ENCODE data around the gene KLHDC8A. TPM values are rescaled to one million over a fixed set of nuclear protein-coding genes. Genes with fewer than 3 reads are reported as not detected.
A peak's percentile ranks its signal among the peaks of the same experiment; 100 is the strongest.

Gene KLHDC8A
- total RNA-seq, 2 donors from 2014 or later, result 0.38 to 0.53 TPM

DNA sequence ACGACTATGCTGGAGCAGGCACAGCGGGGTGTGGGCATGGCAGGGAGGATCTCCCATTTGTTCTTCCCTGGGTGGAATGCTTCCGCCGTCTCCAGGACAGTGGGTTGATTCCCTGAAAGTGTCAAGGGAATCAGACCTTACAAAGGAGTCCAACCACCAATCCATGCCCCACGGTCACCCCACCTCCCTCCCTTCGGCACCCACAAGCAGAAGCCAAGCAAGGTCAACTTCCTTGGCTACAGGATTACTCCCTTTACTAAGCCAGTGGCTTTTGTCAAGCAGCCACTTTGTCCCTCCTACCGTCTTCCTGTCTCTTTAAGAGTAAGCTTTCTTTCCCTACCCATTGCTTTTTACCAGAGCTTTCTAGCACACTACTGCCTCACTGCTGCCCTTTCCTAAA, 19.2 kb downstream of the KLHDC8A start:
- no peaks in the 10 kb centered on the region for H3K36me3 Mint-ChIP-seq (ENCODE audit: low read depth)
- TF ChIP-seq, protein P1, sequence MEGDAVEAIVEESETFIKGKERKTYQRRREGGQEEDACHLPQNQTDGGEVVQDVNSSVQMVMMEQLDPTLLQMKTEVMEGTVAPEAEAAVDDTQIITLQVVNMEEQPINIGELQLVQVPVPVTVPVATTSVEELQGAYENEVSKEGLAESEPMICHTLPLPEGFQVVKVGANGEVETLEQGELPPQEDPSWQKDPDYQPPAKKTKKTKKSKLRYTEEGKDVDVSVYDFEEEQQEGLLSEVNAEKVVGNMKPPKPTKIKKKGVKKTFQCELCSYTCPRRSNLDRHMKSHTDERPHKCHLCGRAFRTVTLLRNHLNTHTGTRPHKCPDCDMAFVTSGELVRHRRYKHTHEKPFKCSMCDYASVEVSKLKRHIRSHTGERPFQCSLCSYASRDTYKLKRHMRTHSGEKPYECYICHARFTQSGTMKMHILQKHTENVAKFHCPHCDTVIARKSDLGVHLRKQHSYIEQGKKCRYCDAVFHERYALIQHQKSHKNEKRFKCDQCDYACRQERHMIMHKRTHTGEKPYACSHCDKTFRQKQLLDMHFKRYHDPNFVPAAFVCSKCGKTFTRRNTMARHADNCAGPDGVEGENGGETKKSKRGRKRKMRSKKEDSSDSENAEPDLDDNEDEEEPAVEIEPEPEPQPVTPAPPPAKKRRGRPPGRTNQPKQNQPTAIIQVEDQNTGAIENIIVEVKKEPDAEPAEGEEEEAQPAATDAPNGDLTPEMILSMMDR (conservative IDR thresholded peaks at IDR 0.05), result no peak
- H3K27ac ChIP-seq (ENCODE audit: low read depth, low read length), result no peak overlapping the region
- no peak overlapping the region for H3K27ac Mint-ChIP-seq
- no peak for DNase-seq
- no peak overlapping the region for H3K4me3 ChIP-seq (ENCODE audit: low read length)
- H3K4me1 ChIP-seq (ENCODE audit: control insufficient read depth, insufficient read depth, low read length), result no peaks in the 10 kb centered on the region
- H3K4me1 Mint-ChIP-seq, result peaks cover 9% of the 10 kb centered on the region
- no peaks in the 10 kb centered on the region for H3K36me3 ChIP-seq (ENCODE audit: control insufficient read depth, insufficient read depth, low read length)
- H3K27me3 Mint-ChIP-seq (ENCODE audit: insufficient read depth), result peaks cover 28% of the 10 kb centered on the region
- H3K9ac ChIP-seq (ENCODE audit: extremely low read depth, low read length, poor library complexity, severe bottlenecking), result no peak overlapping the region
- H3K4me3 Mint-ChIP-seq, result no peak overlapping the region
- peaks cover 7% of the 10 kb centered on the region for H3K27me3 ChIP-seq (ENCODE audit: control insufficient read depth, insufficient read depth, low read length, poor library complexity, severe bottlenecking)
- 62 to 74% methylated on average over 3 to 7 of the region's 7 CpGs for WGBS, 2 experiments (ENCODE audit: insufficient coverage in 1 of 2, insufficient read length in 1 of 2)
- H3K9me3 ChIP-seq (ENCODE audit: control insufficient read depth, low read length), result no peaks in the 10 kb centered on the region
- no peaks in the 10 kb centered on the region for H3K9me3 Mint-ChIP-seq

DNA sequence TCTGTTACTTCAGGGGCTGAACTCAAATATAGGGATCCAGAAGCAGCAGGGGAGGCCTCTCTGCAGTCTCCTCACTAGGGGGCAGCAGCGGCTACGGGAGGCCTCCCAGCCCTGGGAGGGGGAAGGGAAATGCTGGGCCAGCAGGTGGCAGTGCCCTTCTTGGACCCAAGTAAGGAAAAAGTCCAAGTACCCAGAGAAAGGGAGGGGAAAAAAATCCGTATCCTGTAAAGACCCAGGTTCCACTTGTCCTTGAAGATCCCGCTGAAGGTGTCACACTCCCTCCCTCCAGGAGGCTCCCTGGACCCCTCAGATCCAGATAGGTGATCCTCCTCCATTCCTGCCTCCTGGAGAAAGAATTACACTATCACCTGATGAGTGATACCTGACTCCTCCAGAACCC, 21.0 kb downstream of the KLHDC8A start:
- Histone ChIP-seq H3K36me3 (ENCODE audit: control insufficient read depth, insufficient read depth, low read length) (no peaks in the 10 kb centered on the region), H3K9ac (ENCODE audit: extremely low read depth, low read length, poor library complexity, severe bottlenecking) (no peak overlapping the region), H3K27me3 (ENCODE audit: control insufficient read depth, insufficient read depth, low read length, poor library complexity, severe bottlenecking) (no peaks in the 10 kb centered on the region), H3K9me3 (ENCODE audit: control insufficient read depth, low read length) (no peaks in the 10 kb centered on the region), H3K4me3 (ENCODE audit: low read length) (no peak overlapping the region), H3K27ac (ENCODE audit: low read depth, low read length) (no peak overlapping the region), H3K4me1 (ENCODE audit: control insufficient read depth, insufficient read depth, low read length) (no peaks in the 10 kb centered on the region)
- Mint-ChIP-seq H3K27me3 (ENCODE audit: insufficient read depth) (peaks cover 12% of the 10 kb centered on the region), H3K4me1 (peaks cover 19% of the 10 kb centered on the region), H3K27ac (no peak overlapping the region), H3K4me3 (no peak overlapping the region), H3K9me3 (no peaks in the 10 kb centered on the region), H3K36me3 (ENCODE audit: low read depth) (no peaks in the 10 kb centered on the region)
- TF ChIP-seq, protein P1 (conservative IDR thresholded peaks at IDR 0.05), result peak; percentile 99
- DNase-seq, result peak; percentile 96
- 10% methylated on average over 4 of the region's 4 CpGs; no CpG with 5 or more reads in 1 of the 2 experiments for WGBS, 2 experiments (ENCODE audit: insufficient coverage in 1 of 2, insufficient read length in 1 of 2)

GRCh38 chr1:205332015-205332791, 24.5 kb downstream of the KLHDC8A start:
- WGBS, 2 experiments (ENCODE audit: insufficient coverage in 1 of 2, insufficient read length in 1 of 2), result 91 to 92% methylated on average over 7 to 11 of the region's 11 CpGs
- no peak for DNase-seq

More at GRCh38 chr1:205332015-205332791, 24.5 kb downstream of the KLHDC8A start:
- Mint-ChIP-seq H3K27ac (no peak overlapping the region), H3K36me3 (ENCODE audit: low read depth) (no peaks in the 10 kb centered on the region), H3K4me3 (no peak overlapping the region), H3K4me1 (peaks cover 16% of the 10 kb centered on the region), H3K9me3 (no peaks in the 10 kb centered on the region), H3K27me3 (ENCODE audit: insufficient read depth) (peaks cover 15% of the 10 kb centered on the region)
- H3K27ac ChIP-seq (ENCODE audit: low read depth, low read length), result no peak overlapping the region
- TF ChIP-seq, protein P1 (conservative IDR thresholded peaks at IDR 0.05), result no peak
- no peak overlapping the region for H3K4me3 ChIP-seq (ENCODE audit: low read length)
- H3K9ac ChIP-seq (ENCODE audit: extremely low read depth, low read length, poor library complexity, severe bottlenecking), result no peak overlapping the region
- no peaks in the 10 kb centered on the region for H3K27me3 ChIP-seq (ENCODE audit: control insufficient read depth, insufficient read depth, low read length, poor library complexity, severe bottlenecking)
- no peaks in the 10 kb centered on the region for H3K36me3 ChIP-seq (ENCODE audit: control insufficient read depth, insufficient read depth, low read length)
- H3K9me3 ChIP-seq (ENCODE audit: control insufficient read depth, low read length), result no peaks in the 10 kb centered on the region
- no peaks in the 10 kb centered on the region for H3K4me1 ChIP-seq (ENCODE audit: control insufficient read depth, insufficient read depth, low read length)
